Lung (tissue), 12 donors: Measurements from ENCODE around the gene NANOGP8. TPM values are rescaled to one million over a fixed set of nuclear protein-coding genes. Genes with fewer than 3 reads are reported as not detected.

Experiments
- ATAC-seq: fragments of 200-7000 bp; cut with Tn5 transposase; one replicate; pipeline ENCODE4 v1.9.1; 2020; ENCODE audit warnings: moderate number of reproducible peaks; ENCODE audit not compliant: insufficient read depth, low FRiP score
- DNase-seq, 3 donors: peaks; one replicate each; pipeline ENCODE4 v3.0.0-alpha.2; 2013 to 2017
- H3K27ac ChIP-seq, 2 donors: one replicate each; pipeline ENCODE4 v1.5.1; 2013; ENCODE audit warnings: mild to moderate bottlenecking in 2 of 2, moderate library complexity in 2 of 2, control low read depth in 1 of 2, inconsistent platforms in 1 of 2, low read depth in 1 of 2, low read length in 1 of 2
- H3K27me3 ChIP-seq, 3 donors: one replicate each; pipeline ENCODE4 v1.5.1; 2013; ENCODE audit warnings: low read length in 2 of 3; ENCODE audit not compliant: control insufficient read depth in 3 of 3, insufficient read depth in 3 of 3
- H3K36me3 ChIP-seq, 4 donors: one replicate each; pipeline ENCODE4 v1.5.1; 2013; ENCODE audit warnings: low read length in 4 of 4, mild to moderate bottlenecking in 1 of 4, moderate library complexity in 1 of 4; ENCODE audit not compliant: control insufficient read depth in 4 of 4, insufficient read depth in 4 of 4
- H3K4me1 ChIP-seq, 5 donors: one replicate each; pipeline ENCODE4 v1.5.1; 2013; ENCODE audit warnings: low read length in 5 of 5, mild to moderate bottlenecking in 2 of 5, moderate library complexity in 1 of 5; ENCODE audit not compliant: control insufficient read depth in 5 of 5, insufficient read depth in 5 of 5
- H3K4me3 ChIP-seq: one replicate; pipeline ENCODE4 v1.5.1; 2013; ENCODE audit warnings: mild to moderate bottlenecking, control low read depth, moderate library complexity
- H3K9ac ChIP-seq, 2 donors: one replicate each; pipeline ENCODE4 v1.5.1; 2013; ENCODE audit warnings: low read length in 2 of 2, control low read depth in 1 of 2; ENCODE audit not compliant: insufficient read depth in 1 of 2
- H3K9me3 ChIP-seq, 4 donors: one replicate each; pipeline ENCODE4 v1.5.1; 2013; ENCODE audit warnings: low read length in 3 of 4, mild to moderate bottlenecking in 1 of 4, moderate library complexity in 1 of 4; ENCODE audit not compliant: control insufficient read depth in 4 of 4, insufficient read depth in 3 of 4
- CTCF ChIP-seq: IDR thresholded peaks from 2 replicates; pipeline ENCODE4 v1.5.1; 2012; ENCODE audit warnings: mild to moderate bottlenecking; ENCODE audit errors: control extremely low read depth, extremely low read depth
- WGBS, 2 donors: extraction: QIAGEN DNeasy Blood & Tissue Kit; methylation state at CpG; one replicate each; pipeline ENCODE4 v1.1.7; 2013; 5-methylcytosine and 5-hydroxymethylcytosine counted together
- polyA plus RNA-seq, 2 donors: library from polyadenylated mRNA; stranded (reverse); fragments of 200-250 nt; gene quantifications; one replicate each; pipeline ENCODE4 v1.2.1, GENCODE V29; 2013
- total RNA-seq, 2 donors: library from RNA; depleted of rRNA in 1 of 2; stranded (reverse); fragments of >200 nt in 1 of 2; gene quantifications; one replicate each; pipeline ENCODE4 v1.2.1, GENCODE V29; 2014 to 2021
- donor health status: control.
- donor health status: control.
- donor health status: Bipolar disorder and iron deficiency.
- donor health status: healthy.
- donor health status: DM: yes; HTN: yes; CAD: no.

The NANOGP8 gene
- total and polyA plus RNA-seq, 4 donors = 0.88 to 0.92 TPM; not detected in 2

- Histone ChIP-seq H3K9ac (no peak overlapping the region), H3K4me1 (peaks cover 0 to 31% (median 0%) of the 10 kb centered on the region in 5 donors), H3K27ac (no peak overlapping the region), H3K36me3 (no peaks in the 10 kb centered on the region), H3K27me3 (no peaks in the 10 kb centered on the region), H3K4me3 (no peak overlapping the region), H3K9me3 (no peaks in the 10 kb centered on the region)
- WGBS, 2 donors = 72 to 80% methylated on average over 8 of the region's 8 CpGs
- no peak for TF ChIP-seq CTCF
- no peak for ATAC-seq
- peak in 2 of 3 donors; percentile 35 to 54 for DNase-seq
These were observed 20.4 kb downstream of the NANOGP8 start for GRCh38 chr15:35064576-35065190.

- H3K4me1 ChIP-seq = peaks cover 0 to 21% (median 0%) of the 10 kb centered on the region in 5 donors
- 93 to 98% methylated on average over 1 of the region's 1 CpG for WGBS, 2 donors
These were observed 22.4 kb downstream of the NANOGP8 start for GRCh38 chr15:35062738-35063099.

GRCh38 chr15:35061825-35062737 is 23.0 kb downstream of the NANOGP8 start:
- Histone ChIP-seq H3K27me3 (no peaks in the 10 kb centered on the region), H3K9me3 (no peaks in the 10 kb centered on the region), H3K4me3 (no peak overlapping the region), H3K4me1 (peaks cover 0 to 14% (median 0%) of the 10 kb centered on the region in 5 donors), H3K27ac (no peak overlapping the region), H3K36me3 (no peaks in the 10 kb centered on the region), H3K9ac (no peak overlapping the region)
- no peak for TF ChIP-seq CTCF
- DNase-seq = no peak
- WGBS, 2 donors = 84 to 90% methylated on average over 6 of the region's 6 CpGs
- no peak for ATAC-seq

More at GRCh38 chr15:35062738-35063099, 22.4 kb downstream of the NANOGP8 start:
- Histone ChIP-seq H3K27me3 (no peaks in the 10 kb centered on the region), H3K9ac (no peak overlapping the region), H3K36me3 (no peaks in the 10 kb centered on the region), H3K4me3 (no peak overlapping the region), H3K27ac (no peak overlapping the region), H3K9me3 (no peaks in the 10 kb centered on the region)
- DNase-seq (no peak), ATAC-seq (no peak)
- TF ChIP-seq CTCF = no peak
